Right lobe of liver (tissue), 6 donors: ENCODE measurements around the gene MYO9A. TPM values are rescaled to one million over a fixed set of nuclear protein-coding genes. Genes with fewer than 3 reads are reported as not detected.

Experiments
- ATAC-seq, 4 donors: fragments of 200-7000 bp; cut with Tn5 transposase; one replicate each; pipeline ENCODE4 v1.9.1; 2020; ENCODE audit warnings: mild to moderate bottlenecking in 4 of 4, moderate library complexity in 4 of 4
- DNase-seq, 3 donors: peaks; one replicate each; pipeline ENCODE4 v3.0.0-alpha.2; 2020
- H3K27ac ChIP-seq, 3 donors: fragments of 200-600 bp; one replicate each; pipeline ENCODE4 v1.8.0; 2022
- H3K27me3 ChIP-seq, 2 donors: fragments of 200-600 bp; one replicate each; pipeline ENCODE4 v1.8.0; 2022
- H3K36me3 ChIP-seq, 4 donors: fragments of 200-600 bp; sonication (generic) in 1 of 4; one replicate each; pipeline versions ENCODE4 v1.5.1 to v1.8.0; 2017 to 2022; ENCODE audit warnings: control low read depth in 1 of 4
- H3K4me1 ChIP-seq, 4 donors: fragments of 200-600 bp; sonication (generic) in 1 of 4; one replicate each; pipeline versions ENCODE4 v1.5.1 to v1.8.0; 2017 to 2022; ENCODE audit warnings: control low read depth in 1 of 4
- H3K4me3 ChIP-seq, 3 donors: fragments of 200-600 bp; one replicate each; pipeline ENCODE4 v1.8.0; 2022
- H3K9me3 ChIP-seq, 4 donors: fragments of 200-600 bp; sonication (generic) in 1 of 4; one replicate each; pipeline versions ENCODE4 v1.5.1 to v1.8.0; 2017 to 2022; ENCODE audit warnings: control low read depth in 1 of 4
- POLR2A ChIP-seq: fragments of 450-650 bp; IDR thresholded peaks from one replicate; pipeline ENCODE4 v1.6.1; 2017; ENCODE audit warnings: antibody characterized with exemption, mild to moderate bottlenecking
- WGBS: methylation state at CpG from one replicate; pipeline ENCODE4 v1.1.6; 2018; ENCODE audit warnings: low coverage, low lambda C conversion rate; ENCODE audit not compliant: insufficient coverage; ENCODE audit errors: missing lambda C conversion rate; 5-methylcytosine and 5-hydroxymethylcytosine counted together
- intact Hi-C, 2 donors: fragments of 100-400 bp; cut with DNase I; formaldehyde crosslinking; loops; one replicate each; pipeline versions ENCODE4 v1.11.2 to v1.14.1; 2022
- long read RNA-seq: library from polyadenylated mRNA; unstranded; transcript quantifications from one replicate; pipeline ENCODE4 v2.0.0, GENCODE V29; 2019
- total RNA-seq, 6 experiments: library from RNA; depleted of rRNA in 2 of 6; stranded (reverse); fragments of >200 nt in 2 of 6; fragmentation: NEBNext Ultra II Directional in 3 of 6; extraction: Animal tissue kit (Norgen Biotek cat#: 25700) in 3 of 6; gene quantifications; one replicate each; pipeline versions ENCODE4 v1.1.0 to v1.2.4, GENCODE V29; 2016 to 2023
- TF ChIP-seq, protein P1 (sequence below), 4 donors: fragments of 200-600 bp in 3 of 4; fragments of 450-650 bp in 1 of 4; IDR thresholded peaks; one replicate each; pipeline versions ENCODE4 v1.5.1 to v1.8.0; 2016 to 2022; ENCODE audit warnings: antibody characterized with exemption in 4 of 4, mild to moderate bottlenecking in 2 of 4
- donor health status: DM: no; HTN: yes; CAD: no.
- donor health status: DM: no; HTN: no; CAD: no.
- donor health status: DM: no; HTN: no; CAD: no.
- donor health status: DM: no; HTN: yes; CAD: no.
- donor health status: DM: no; HTN: yes; CAD: no.

MYO9A gene, protein sequence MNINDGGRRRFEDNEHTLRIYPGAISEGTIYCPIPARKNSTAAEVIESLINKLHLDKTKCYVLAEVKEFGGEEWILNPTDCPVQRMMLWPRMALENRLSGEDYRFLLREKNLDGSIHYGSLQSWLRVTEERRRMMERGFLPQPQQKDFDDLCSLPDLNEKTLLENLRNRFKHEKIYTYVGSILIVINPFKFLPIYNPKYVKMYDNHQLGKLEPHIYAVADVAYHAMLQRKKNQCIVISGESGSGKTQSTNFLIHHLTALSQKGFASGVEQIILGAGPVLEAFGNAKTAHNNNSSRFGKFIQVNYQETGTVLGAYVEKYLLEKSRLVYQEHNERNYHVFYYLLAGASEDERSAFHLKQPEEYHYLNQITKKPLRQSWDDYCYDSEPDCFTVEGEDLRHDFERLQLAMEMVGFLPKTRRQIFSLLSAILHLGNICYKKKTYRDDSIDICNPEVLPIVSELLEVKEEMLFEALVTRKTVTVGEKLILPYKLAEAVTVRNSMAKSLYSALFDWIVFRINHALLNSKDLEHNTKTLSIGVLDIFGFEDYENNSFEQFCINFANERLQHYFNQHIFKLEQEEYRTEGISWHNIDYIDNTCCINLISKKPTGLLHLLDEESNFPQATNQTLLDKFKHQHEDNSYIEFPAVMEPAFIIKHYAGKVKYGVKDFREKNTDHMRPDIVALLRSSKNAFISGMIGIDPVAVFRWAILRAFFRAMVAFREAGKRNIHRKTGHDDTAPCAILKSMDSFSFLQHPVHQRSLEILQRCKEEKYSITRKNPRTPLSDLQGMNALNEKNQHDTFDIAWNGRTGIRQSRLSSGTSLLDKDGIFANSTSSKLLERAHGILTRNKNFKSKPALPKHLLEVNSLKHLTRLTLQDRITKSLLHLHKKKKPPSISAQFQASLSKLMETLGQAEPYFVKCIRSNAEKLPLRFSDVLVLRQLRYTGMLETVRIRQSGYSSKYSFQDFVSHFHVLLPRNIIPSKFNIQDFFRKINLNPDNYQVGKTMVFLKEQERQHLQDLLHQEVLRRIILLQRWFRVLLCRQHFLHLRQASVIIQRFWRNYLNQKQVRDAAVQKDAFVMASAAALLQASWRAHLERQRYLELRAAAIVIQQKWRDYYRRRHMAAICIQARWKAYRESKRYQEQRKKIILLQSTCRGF (N-terminal part only)
- 10 to 100 TPM in 2 of 6 experiments, 1 to 10 TPM in 4; 5.6 to 10.4 (median 8.5) TPM for total RNA-seq
- long read RNA-seq: 0 reads

DNA sequence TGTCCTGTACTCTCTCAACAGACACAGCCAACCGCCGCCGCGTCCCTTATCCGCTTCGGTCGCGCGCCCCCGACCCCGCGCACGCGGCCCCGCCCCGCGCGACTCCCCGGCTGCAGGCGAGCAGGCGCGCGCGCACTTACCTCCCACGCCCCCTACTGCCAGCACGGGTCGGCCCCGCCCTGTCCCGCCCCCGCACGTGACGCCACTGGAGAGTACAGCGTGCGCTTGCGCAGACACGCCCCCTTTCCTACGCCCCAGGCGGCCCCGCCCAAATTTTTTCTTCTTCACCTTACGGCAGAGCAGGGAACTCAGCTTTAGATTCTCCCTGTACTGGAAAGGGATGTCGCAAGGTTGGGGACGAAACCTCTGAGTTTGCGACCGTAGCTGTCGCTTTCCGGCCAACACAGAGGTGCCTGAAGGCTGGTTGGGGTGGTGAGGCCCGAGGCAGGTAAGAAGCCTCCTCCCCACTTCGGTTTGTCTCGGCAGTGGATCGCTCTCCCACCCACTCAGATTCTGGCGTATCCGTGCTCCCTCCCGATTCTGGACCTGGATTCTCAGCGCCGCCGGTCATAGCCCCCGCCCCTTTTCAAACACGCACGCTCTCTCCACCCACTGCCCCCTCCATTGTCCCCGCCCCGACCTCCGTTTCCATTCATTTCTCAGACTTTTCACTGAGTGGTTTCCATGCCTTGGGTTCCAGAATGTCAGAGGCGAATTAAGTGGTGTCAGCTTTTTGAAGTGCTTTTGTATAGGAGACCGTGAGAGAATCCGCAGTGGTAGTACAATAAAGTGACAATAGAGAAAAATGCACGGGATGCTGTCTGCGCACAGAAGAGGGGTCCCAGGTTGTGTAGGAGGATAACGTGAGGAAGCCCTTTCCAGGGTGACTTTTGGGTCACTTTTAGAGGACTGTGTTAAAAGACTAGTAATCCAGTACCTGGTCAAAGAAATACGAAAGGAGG is at the start of gene MYO9A, which contains the start of gene SENP8:
MYO9A (minus strand) TSS at position 134 of the 962 bp plus-strand sequence. CDS start 71,587 bp downstream, outside the sequence.
SENP8 (plus strand) TSS at position 387 of the 962 bp plus-strand sequence. CDS start 21,221 bp downstream, outside the sequence.
- Histone ChIP-seq H3K27ac (peak within 1 kb of the TSS; percentile 88 to 91 (median 90)), H3K4me3 (peak within 1 kb of the TSS; percentile 86 to 95 (median 92)), H3K27me3 (no peaks in the 10 kb centered on the region), H3K36me3 (no peaks in the 10 kb centered on the region), H3K4me1 (peaks cover 0 to 13% (median 3%) of the 10 kb centered on the region in 4 donors), H3K9me3 (no peaks in the 10 kb centered on the region)
- 1% methylated on average over 34 of the region's 69 CpGs for WGBS
- peak; percentile 98 to 99 (median 98) for DNase-seq
- intact Hi-C loops: no loop called here
- ATAC-seq: peak; percentile 88 to 90 (median 89)
- no peak for TF ChIP-seq POLR2A
- TF ChIP-seq, protein P1, sequence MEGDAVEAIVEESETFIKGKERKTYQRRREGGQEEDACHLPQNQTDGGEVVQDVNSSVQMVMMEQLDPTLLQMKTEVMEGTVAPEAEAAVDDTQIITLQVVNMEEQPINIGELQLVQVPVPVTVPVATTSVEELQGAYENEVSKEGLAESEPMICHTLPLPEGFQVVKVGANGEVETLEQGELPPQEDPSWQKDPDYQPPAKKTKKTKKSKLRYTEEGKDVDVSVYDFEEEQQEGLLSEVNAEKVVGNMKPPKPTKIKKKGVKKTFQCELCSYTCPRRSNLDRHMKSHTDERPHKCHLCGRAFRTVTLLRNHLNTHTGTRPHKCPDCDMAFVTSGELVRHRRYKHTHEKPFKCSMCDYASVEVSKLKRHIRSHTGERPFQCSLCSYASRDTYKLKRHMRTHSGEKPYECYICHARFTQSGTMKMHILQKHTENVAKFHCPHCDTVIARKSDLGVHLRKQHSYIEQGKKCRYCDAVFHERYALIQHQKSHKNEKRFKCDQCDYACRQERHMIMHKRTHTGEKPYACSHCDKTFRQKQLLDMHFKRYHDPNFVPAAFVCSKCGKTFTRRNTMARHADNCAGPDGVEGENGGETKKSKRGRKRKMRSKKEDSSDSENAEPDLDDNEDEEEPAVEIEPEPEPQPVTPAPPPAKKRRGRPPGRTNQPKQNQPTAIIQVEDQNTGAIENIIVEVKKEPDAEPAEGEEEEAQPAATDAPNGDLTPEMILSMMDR (IDR thresholded peaks at IDR 0.05): peak in 2 of 4 donors; percentile 22 to 40

DNA sequence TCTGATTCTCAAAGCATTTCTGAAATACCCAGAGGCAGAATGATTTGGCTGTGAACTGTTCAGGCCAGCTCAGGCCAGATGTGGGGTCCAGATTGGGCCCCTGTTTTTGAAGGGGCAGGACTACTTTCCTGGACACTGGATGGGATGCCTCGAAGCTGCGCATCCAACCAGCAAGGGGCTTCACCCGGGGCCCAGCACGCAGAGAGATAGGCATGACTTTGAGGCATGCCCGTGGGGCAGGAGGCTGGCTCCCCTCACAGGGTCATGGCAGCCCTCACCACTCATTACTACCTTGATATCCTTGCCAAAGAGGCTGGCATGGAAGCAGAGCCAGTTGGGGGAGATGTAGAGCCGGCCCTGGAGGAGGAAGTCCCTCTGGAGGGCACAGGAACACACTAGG is 49.5 kb upstream of the MYO9A start:
- 80% methylated on average over 1 of the region's 6 CpGs for whole genome bisulfite sequencing
- intact Hi-C loops: no loop called here
- no peak for TF ChIP-seq POLR2A
- TF ChIP-seq, protein P1 (IDR thresholded peaks at IDR 0.05): no peak
- H3K27ac ChIP-seq: no peak overlapping the region
- H3K4me1 ChIP-seq: no peaks in the 10 kb centered on the region
- no peaks in the 10 kb centered on the region for H3K27me3 ChIP-seq
- ATAC-seq (no peak), DNase-seq (no peak)
- no peaks in the 10 kb centered on the region for H3K36me3 ChIP-seq
- H3K9me3 ChIP-seq: no peaks in the 10 kb centered on the region
- H3K4me3 ChIP-seq: no peak overlapping the region

DNA sequence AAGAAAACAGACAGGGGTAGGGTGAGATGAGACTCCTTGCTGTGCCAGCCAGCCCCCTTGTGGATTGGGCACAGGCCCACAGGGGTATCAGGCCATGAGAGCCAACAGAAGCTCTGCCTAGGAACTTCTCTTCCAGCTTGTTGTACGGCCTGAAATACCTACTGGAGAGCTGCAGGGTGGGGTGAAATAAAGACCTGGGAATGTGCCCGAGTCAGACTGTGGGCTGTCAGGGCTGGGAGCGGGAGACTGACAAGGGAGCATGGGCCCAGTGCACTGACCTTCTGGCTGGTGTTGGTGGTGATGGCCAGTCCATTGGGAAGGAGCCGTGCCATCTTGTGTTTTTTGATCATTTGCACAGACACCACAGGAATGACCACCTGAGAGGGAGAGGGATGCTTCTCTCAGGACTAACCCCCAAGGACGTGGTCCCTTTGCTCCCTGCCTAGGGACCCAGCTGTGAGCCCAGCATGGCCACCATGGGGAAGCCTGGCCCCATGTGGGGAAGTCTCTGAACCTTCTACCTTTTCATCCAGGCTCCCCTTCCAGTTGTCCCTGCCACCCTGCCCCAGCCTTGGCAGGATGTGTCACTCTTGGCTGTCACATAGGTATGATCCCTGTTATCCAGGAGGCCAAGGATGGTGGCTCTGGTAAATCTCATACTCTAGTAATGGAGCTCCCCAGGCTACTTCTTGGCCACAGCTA is 48.9 kb upstream of the MYO9A start:
- Histone ChIP-seq H3K27me3 (no peaks in the 10 kb centered on the region), H3K4me1 (no peaks in the 10 kb centered on the region), H3K27ac (no peak overlapping the region), H3K9me3 (no peaks in the 10 kb centered on the region), H3K36me3 (no peaks in the 10 kb centered on the region), H3K4me3 (no peak overlapping the region)
- DNase-seq (no peak), ATAC-seq (no peak)
- TF ChIP-seq POLR2A: no peak
- TF ChIP-seq, protein P1 (IDR thresholded peaks at IDR 0.05): no peak
- intact Hi-C loops: no loop called here
- 80% methylated on average over 2 of the region's 5 CpGs for WGBS
